ENCODE data around the gene DCDC2. TPM values are rescaled to one million over a fixed set of nuclear protein-coding genes. Genes with fewer than 3 reads are reported as not detected.
"Not testable (repeated sequence)": the region's sequence is repeated elsewhere in the genome, so short reads cannot be mapped to it uniquely, and the experiment has no call there.

Gene DCDC2
- total and polyA plus RNA-seq, 9 donors: 0.19 to 12.4 (median 1.1) TPM; not detected in 1

- TF ChIP-seq POLR2A (IDR thresholded peaks at IDR 0.05) (no peak), EP300 (IDR thresholded peaks at IDR 0.05) (no peak), CTCF (IDR thresholded peaks at IDR 0.05) (no peak)
- H3K9me3 ChIP-seq: no peaks in the 10 kb centered on the region
- no peak overlapping the region for H3K4me3 ChIP-seq
- H3K4me1 ChIP-seq (ENCODE audit: insufficient read depth): peaks cover 5% of the 10 kb centered on the region
- no peak for DNase-seq
- H3K36me3 ChIP-seq: no peaks in the 10 kb centered on the region
- intact Hi-C loops (cut with DNase I): no loop called here
- H3K27me3 ChIP-seq: no peaks in the 10 kb centered on the region
- WGBS, 3 donors: 51 to 58% (median 58%) methylated on average over 4 of the region's 4 CpGs
- H3K27ac ChIP-seq: no peak overlapping the region
These were observed 43.6 kb upstream of the DCDC2 start for GRCh38 chr6:24401458-24401857.

- H3K9me3 ChIP-seq; H3K4me1 ChIP-seq (ENCODE audit: insufficient read depth); H3K27ac ChIP-seq; H3K4me3 ChIP-seq; intact Hi-C loops (cut with DNase I); H3K27me3 ChIP-seq; DNase-seq; H3K36me3 ChIP-seq: not testable (repeated sequence)
- WGBS, 3 donors: 17 to 25% (median 19%) methylated on average over 17 of the region's 17 CpGs
These were observed 42.5 kb upstream of the DCDC2 start for GRCh38 chr6:24400045-24401039.

GRCh38 chr6:24397631-24398030 lies 39.8 kb upstream of the DCDC2 start:
- no peak for DNase-seq
- Histone ChIP-seq H3K9me3 (no peaks in the 10 kb centered on the region), H3K27me3 (no peaks in the 10 kb centered on the region), H3K27ac (no peak overlapping the region), H3K4me3 (no peak overlapping the region), H3K4me1 (ENCODE audit: insufficient read depth) (peaks cover 3% of the 10 kb centered on the region), H3K36me3 (no peaks in the 10 kb centered on the region)
- TF ChIP-seq POLR2A (IDR thresholded peaks at IDR 0.05) (no peak), EP300 (IDR thresholded peaks at IDR 0.05) (no peak), CTCF (IDR thresholded peaks at IDR 0.05) (no peak)
- 54 to 61% (median 54%) methylated on average over 1 of the region's 1 CpG for WGBS, 3 donors
- intact Hi-C loops (cut with DNase I): no loop called here

GRCh38 chr6:24396824-24397223 lies 39.0 kb upstream of the DCDC2 start:
- Histone ChIP-seq H3K27me3 (no peaks in the 10 kb centered on the region), H3K9me3 (no peaks in the 10 kb centered on the region), H3K27ac (no peak overlapping the region), H3K36me3 (no peaks in the 10 kb centered on the region), H3K4me3 (no peak overlapping the region), H3K4me1 (ENCODE audit: insufficient read depth) (peaks cover 3% of the 10 kb centered on the region)
- intact Hi-C loops (cut with DNase I): no loop called here
- WGBS, 3 donors: 86 to 93% (median 91%) methylated on average over 1 of the region's 1 CpG
- TF ChIP-seq CTCF (IDR thresholded peaks at IDR 0.05): no peak
- no peak for TF ChIP-seq EP300 (IDR thresholded peaks at IDR 0.05)
- TF ChIP-seq POLR2A (IDR thresholded peaks at IDR 0.05): no peak
- DNase-seq: no peak

All from ovary (tissue), 9 donors.